ENCODE results near the gene PLXNB1.
A peak's percentile ranks its signal among the peaks of the same experiment; 100 is the strongest.
"Not testable (repeated sequence)": the region's sequence is repeated elsewhere in the genome, so short reads cannot be mapped to it uniquely, and the experiment has no call there.

PLXNB1 gene, protein sequence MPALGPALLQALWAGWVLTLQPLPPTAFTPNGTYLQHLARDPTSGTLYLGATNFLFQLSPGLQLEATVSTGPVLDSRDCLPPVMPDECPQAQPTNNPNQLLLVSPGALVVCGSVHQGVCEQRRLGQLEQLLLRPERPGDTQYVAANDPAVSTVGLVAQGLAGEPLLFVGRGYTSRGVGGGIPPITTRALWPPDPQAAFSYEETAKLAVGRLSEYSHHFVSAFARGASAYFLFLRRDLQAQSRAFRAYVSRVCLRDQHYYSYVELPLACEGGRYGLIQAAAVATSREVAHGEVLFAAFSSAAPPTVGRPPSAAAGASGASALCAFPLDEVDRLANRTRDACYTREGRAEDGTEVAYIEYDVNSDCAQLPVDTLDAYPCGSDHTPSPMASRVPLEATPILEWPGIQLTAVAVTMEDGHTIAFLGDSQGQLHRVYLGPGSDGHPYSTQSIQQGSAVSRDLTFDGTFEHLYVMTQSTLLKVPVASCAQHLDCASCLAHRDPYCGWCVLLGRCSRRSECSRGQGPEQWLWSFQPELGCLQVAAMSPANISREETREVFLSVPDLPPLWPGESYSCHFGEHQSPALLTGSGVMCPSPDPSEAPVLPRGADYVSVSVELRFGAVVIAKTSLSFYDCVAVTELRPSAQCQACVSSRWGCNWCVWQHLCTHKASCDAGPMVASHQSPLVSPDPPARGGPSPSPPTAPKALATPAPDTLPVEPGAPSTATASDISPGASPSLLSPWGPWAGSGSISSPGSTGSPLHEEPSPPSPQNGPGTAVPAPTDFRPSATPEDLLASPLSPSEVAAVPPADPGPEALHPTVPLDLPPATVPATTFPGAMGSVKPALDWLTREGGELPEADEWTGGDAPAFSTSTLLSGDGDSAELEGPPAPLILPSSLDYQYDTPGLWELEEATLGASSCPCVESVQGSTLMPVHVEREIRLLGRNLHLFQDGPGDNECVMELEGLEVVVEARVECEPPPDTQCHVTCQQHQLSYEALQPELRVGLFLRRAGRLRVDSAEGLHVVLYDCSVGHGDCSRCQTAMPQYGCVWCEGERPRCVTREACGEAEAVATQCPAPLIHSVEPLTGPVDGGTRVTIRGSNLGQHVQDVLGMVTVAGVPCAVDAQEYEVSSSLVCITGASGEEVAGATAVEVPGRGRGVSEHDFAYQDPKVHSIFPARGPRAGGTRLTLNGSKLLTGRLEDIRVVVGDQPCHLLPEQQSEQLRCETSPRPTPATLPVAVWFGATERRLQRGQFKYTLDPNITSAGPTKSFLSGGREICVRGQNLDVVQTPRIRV (N-terminal part only)

DNA sequence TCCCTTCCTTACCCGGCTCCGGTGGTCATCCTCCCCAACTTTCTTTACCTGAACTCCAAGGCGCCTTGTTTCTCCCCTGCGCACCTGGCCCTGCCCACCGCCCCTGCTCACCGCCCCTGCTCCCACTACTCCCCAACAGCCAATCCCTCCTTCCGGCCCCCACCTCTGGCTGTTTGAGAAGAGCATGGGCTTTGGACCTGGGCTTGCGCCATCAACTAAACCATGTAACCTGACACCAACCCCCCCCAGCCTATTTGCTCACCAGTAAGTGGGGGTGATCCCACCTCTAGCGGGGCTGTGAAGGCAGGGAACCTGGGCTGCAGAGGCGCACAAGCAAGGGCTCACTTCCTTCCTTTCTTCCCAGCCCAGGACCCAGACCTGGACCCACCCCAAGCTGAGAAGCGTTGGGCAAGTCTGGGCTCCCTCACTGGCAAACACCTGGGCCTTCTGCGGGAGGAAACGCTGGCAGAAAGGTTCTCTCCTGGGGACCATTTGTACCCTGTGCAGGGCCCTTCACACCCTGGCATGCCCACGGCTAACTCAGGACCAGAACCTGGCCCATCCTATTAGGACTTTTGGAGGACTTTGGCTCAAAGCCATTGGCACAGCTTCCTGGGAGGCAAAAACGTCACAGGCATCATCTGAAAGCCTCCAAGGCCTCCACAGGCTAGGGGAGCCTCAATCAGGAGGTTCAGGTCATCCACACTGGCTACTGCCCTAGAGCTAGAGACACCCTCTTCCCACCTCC, at the start of gene PLXNB1:
TSS of gene PLXNB1 (minus strand) at position 127 of the 748 bp plus-strand sequence. CDS start 5,475 bp downstream, outside the sequence.
- no peak for DNase-seq (ENCODE audit: low spot score)

DNA sequence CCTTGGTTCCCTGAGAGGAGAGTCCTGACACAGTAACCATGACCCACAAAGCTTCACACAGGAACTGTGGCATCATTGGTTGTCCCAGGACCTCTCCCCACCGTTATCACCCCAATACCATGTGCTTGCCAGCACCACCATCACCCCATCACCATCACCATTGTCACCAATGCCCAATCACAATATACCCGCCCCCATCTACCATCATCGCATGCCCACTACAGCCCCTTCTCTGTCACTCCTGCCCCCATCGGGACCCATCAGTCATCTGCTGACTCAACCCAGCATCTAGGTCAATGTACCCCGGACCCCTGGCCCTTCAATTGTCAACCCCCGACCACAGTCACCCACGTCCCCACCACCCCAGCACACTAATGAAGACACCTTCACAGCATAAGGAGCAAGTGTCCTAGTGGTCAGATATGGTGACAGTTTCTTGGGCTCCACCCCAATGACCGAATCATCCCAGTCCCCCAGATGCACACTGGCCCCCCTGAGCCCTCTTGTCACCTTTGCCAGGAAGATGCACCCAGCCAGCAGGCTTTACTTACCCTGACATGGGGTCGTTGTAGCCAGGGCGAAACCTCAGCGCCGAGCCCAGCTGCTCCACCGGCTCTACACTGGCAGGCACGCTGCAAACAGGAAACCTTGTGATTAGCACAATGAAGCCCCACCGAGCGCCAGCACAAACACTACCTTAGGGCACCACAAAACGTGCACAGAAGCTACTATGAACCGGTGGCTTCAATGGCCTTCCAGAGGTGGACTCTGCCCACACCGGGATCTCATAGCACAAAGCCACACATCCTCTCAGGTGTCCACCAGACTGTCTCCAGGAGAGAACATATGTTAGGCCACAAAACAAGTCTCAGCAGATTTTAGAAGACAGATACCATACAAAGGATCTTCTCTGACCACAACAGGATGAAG, 49.0 kb upstream of the PLXNB1 start:
- DNase-seq (ENCODE audit: low spot score), result no peak

DNA sequence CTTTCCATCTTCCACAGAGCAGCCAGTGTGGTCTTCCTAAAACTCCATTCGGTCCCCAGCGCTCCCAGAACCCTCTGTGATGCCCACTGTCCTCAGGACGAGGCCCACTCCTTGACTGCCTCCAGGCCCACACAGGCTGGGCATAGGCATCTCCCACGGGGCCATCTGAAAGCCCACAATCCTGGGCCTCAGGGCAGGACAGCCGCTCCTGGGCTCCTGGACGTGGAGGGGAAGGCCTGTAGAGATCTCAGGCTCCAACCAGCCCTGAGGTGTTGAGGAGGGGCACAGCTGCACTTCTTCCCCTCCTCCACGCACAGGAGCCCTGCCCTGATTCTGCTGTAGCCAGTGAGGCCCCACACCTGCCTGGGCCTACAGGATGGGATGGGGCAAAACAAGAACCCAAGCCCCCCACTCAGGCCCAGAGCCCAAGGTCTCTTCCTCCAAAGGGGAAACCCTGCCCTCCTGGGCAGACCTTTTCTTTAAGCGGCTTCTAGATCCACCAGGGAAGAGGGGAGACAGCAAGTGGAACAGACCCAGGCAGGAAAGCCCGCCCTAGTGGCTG, 48.2 kb upstream of the PLXNB1 start:
- no peak for DNase-seq (ENCODE audit: low spot score)

DNA sequence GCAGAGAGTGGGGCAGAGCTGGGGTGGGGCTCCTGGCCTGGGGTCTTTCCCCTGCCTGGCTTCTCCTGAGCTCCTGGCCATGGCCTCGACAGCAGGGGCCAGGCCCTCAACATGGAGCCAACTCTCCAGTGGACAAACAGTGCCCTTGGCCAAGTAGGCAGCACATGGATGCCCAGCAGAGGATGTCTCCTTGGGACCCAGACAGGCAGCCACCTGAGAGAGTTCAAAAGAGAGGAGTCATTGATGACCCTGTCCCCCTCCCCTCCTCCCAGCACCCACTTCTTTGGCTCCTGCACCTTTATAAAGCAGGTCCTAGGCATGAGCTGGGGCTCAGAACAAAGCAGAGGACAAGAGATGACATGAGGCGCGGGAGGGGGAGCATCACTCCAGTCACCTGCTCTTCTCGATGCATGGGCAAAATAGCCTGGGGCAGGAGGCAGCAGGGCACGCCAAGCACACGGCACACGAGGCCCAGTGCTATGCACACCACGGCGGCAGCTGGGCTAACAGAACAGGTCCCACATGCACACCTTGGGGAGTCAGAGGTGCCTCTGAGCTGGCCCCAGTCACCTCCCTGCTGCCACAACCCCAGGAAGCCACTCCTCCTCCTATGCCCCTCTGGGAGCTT, 46.7 kb upstream of the PLXNB1 start:
- DNase-seq (ENCODE audit: low spot score), result no peak

- DNase-seq (ENCODE audit: low spot score), result no peak
Observed at GRCh38 chr3:48475188-48475587, 45.3 kb upstream of the PLXNB1 start.

DNA sequence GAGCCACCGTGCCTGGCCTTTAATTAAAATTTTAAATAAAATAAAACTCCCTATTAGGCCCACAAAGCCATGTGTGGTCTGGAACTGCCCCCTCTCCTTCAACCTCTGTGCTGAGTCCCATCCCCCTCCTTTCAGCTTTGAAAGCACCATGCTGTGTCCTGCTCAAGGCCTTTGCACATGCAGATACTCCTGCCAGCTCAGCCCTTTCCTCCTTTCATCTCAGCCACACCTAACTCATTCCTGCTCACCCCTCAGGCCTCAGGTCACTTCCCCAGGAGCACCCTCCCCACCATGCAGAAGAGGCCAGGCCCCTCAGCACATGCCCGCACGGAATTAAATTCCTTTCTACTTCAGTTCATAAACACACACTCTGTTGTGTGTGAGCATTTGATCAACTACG, 44.7 kb upstream of the PLXNB1 start:
- DNase-seq (ENCODE audit: low spot score), result no peak

- DNase-seq (ENCODE audit: low spot score), result not testable (repeated sequence)
Observed at GRCh38 chr3:48474031-48474430, 44.1 kb upstream of the PLXNB1 start.

GRCh38 chr3:48473617-48473952, 43.7 kb upstream of the PLXNB1 start:
- DNase-seq (ENCODE audit: low spot score), result no peak

DNA sequence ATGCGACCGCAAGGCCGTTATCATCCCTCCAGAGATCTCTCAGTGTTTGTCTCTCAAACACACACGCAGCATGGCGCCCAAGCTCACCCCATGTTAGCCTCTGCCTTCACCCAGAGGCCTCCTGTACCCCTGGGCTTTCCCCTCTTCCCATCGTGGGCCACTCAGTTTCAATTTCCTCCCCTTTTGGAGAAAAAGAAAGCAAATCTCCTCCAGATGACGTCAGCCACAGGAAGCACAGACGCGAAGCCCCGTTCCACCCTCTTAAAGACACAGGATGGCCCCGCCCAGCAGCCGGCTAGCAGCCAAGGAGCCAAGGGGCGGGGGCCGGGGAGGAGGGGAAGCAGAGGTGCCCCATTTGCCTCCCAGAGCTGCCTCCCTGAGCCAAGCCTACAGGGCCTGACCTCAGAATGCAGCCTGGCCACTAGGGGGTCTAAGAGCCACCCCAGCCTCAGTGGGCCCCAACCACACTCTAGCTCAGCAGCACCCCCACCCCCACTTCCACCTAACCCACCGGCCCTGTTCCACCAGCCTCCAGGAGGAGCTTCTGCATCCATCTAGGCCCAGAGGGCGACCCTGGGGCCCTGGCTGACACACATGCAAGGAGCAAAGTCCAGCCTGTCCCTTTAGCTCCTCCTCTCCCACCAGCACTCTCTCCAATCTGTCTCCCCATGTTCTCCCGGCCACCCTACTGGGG, 43.2 kb upstream of the PLXNB1 start:
- peak; percentile 79 for DNase-seq (ENCODE audit: low spot score)

- no peak for DNase-seq (ENCODE audit: low spot score)
Observed at GRCh38 chr3:48472673-48472922, 42.7 kb upstream of the PLXNB1 start.

- no peak for DNase-seq (ENCODE audit: low spot score)
Observed at GRCh38 chr3:48470286-48470685, 40.4 kb upstream of the PLXNB1 start.

- DNase-seq (ENCODE audit: low spot score), result no peak
Observed at GRCh38 chr3:48469046-48469915, 39.4 kb upstream of the PLXNB1 start.

GRCh38 chr3:48468329-48468731, 38.4 kb upstream of the PLXNB1 start:
- no peak for DNase-seq (ENCODE audit: low spot score)

GRCh38 chr3:48467473-48468267, 37.8 kb upstream of the PLXNB1 start:
- no peak for DNase-seq (ENCODE audit: low spot score)

GRCh38 chr3:48467110-48467454, 37.2 kb upstream of the PLXNB1 start:
- DNase-seq (ENCODE audit: low spot score), result no peak

DNA sequence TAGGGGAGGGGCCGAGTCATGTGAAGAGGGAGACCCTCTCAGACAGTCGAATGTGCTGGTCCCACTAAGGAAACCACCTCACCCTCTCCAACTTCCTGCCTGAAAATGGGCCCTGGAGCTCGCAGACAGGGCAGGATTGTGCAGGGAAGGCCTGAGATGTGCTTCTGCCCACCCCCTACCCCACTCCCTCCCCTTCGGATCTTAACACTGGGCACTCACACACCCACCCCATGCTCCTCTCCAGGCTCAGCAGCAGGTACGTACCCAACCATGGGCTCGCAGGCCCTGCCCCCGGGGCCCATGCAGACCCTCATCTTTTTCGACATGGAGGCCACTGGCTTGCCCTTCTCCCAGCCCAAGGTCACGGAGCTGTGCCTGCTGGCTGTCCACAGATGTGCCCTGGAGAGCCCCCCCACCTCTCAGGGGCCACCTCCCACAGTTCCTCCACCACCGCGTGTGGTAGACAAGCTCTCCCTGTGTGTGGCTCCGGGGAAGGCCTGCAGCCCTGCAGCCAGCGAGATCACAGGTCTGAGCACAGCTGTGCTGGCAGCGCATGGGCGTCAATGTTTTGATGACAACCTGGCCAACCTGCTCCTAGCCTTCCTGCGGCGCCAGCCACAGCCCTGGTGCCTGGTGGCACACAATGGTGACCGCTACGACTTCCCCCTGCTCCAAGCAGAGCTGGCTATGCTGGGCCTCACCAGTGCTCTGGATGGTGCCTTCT, 36.7 kb upstream of the PLXNB1 start:
- DNase-seq (ENCODE audit: low spot score), result peak; percentile 48

All from kidney capillary endothelial cell (primary cell).